KMS-11 (cell line): ENCODE measurements around the gene DNAAF9.
"Not testable (repeated sequence)": the region's sequence is repeated elsewhere in the genome, so short reads cannot be mapped to it uniquely, and the experiment has no call there.

ENCODE experiments used
- H2AFZ ChIP-seq: fragments of 200-600 bp; sonication (generic); 2 replicates; pipeline ENCODE4 v1.6.1; 2016; ENCODE audit warnings: antibody characterized with exemption, mixed run types, low read depth
- H3K27ac ChIP-seq: fragments of 200-600 bp; sonication (generic); 2 replicates; pipeline ENCODE4 v1.6.1; 2016; ENCODE audit warnings: mild to moderate bottlenecking, mixed run types
- H3K27me3 ChIP-seq: fragments of 200-600 bp; sonication (generic); 2 replicates; pipeline ENCODE4 v1.6.1; 2017; ENCODE audit warnings: mild to moderate bottlenecking, low read depth, mixed run types, moderate library complexity; ENCODE audit not compliant: insufficient read depth
- H3K36me3 ChIP-seq: fragments of 200-600 bp; sonication (generic); 2 replicates; pipeline ENCODE4 v1.6.1; 2017; ENCODE audit warnings: mild to moderate bottlenecking, mixed run types; ENCODE audit not compliant: insufficient read depth
- H3K4me1 ChIP-seq: fragments of 200-600 bp; sonication (generic); 2 replicates; pipeline ENCODE4 v1.6.1; 2016; ENCODE audit warnings: mild to moderate bottlenecking, low read depth, mixed run types; ENCODE audit not compliant: poor library complexity, severe bottlenecking
- H3K4me2 ChIP-seq: fragments of 200-600 bp; sonication (generic); 2 replicates; pipeline ENCODE4 v1.7.0; 2016; ENCODE audit warnings: mild to moderate bottlenecking, mixed run types
- H3K4me3 ChIP-seq: fragments of 200-600 bp; sonication (generic); IDR thresholded peaks from 2 replicates; pipeline ENCODE4 v1.6.1; 2017; ENCODE audit warnings: low read depth, low read length, mixed read lengths; ENCODE audit not compliant: insufficient read depth
- H3K79me2 ChIP-seq: fragments of 200-600 bp; sonication (generic); 2 replicates; pipeline ENCODE4 v1.6.1; 2016; ENCODE audit warnings: low read depth, mixed run types; ENCODE audit not compliant: insufficient read depth
- H3K9ac ChIP-seq: fragments of 200-600 bp; sonication (generic); 2 replicates; pipeline ENCODE4 v1.6.1; 2016; ENCODE audit warnings: mild to moderate bottlenecking, mixed run types
- H4K20me1 ChIP-seq: fragments of 200-600 bp; sonication (generic); 2 replicates; pipeline ENCODE4 v1.6.1; 2016; ENCODE audit warnings: mild to moderate bottlenecking, mixed run types; ENCODE audit not compliant: insufficient read depth
- TF ChIP-seq, protein P1 (sequence below): fragments of 200-600 bp; sonication (generic); conservative IDR thresholded peaks from 2 replicates; pipeline ENCODE4 v1.6.1; 2017; ENCODE audit warnings: low read depth, mild to moderate bottlenecking, antibody characterized with exemption, low read length, moderate library complexity, mixed read lengths

Gene DNAAF9

DNA sequence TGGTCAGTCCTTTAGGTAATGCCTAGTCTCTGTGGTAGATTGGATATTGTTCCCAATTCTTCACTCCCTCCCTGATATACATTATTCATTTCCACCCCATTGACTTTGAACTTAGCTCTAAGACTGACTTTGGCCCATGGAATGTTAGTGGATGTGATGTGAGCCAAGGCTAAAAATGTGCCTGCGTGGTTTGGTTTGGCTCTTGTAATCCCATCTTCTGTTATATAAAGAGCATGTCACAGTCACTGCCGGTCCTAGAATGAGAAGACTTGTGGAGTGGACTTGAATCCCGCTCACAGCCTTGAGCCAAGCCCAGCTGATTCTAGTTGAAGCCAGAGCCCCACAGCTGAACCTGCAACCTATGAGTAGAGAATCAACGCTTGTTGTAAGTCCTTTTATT is 23.6 kb upstream of the DNAAF9 start:
- Histone ChIP-seq H3K36me3 (no peaks in the 10 kb centered on the region), H3K4me2 (no peak overlapping the region), H4K20me1 (no peaks in the 10 kb centered on the region), H3K27ac (no peak overlapping the region), H3K79me2 (no peaks in the 10 kb centered on the region), H3K27me3 (no peaks in the 10 kb centered on the region), H3K4me1 (no peaks in the 10 kb centered on the region), H2AFZ (no peak overlapping the region), H3K9ac (no peak overlapping the region), H3K4me3 (no peak overlapping the region)
- TF ChIP-seq, protein P1, sequence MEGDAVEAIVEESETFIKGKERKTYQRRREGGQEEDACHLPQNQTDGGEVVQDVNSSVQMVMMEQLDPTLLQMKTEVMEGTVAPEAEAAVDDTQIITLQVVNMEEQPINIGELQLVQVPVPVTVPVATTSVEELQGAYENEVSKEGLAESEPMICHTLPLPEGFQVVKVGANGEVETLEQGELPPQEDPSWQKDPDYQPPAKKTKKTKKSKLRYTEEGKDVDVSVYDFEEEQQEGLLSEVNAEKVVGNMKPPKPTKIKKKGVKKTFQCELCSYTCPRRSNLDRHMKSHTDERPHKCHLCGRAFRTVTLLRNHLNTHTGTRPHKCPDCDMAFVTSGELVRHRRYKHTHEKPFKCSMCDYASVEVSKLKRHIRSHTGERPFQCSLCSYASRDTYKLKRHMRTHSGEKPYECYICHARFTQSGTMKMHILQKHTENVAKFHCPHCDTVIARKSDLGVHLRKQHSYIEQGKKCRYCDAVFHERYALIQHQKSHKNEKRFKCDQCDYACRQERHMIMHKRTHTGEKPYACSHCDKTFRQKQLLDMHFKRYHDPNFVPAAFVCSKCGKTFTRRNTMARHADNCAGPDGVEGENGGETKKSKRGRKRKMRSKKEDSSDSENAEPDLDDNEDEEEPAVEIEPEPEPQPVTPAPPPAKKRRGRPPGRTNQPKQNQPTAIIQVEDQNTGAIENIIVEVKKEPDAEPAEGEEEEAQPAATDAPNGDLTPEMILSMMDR: no peak

DNA sequence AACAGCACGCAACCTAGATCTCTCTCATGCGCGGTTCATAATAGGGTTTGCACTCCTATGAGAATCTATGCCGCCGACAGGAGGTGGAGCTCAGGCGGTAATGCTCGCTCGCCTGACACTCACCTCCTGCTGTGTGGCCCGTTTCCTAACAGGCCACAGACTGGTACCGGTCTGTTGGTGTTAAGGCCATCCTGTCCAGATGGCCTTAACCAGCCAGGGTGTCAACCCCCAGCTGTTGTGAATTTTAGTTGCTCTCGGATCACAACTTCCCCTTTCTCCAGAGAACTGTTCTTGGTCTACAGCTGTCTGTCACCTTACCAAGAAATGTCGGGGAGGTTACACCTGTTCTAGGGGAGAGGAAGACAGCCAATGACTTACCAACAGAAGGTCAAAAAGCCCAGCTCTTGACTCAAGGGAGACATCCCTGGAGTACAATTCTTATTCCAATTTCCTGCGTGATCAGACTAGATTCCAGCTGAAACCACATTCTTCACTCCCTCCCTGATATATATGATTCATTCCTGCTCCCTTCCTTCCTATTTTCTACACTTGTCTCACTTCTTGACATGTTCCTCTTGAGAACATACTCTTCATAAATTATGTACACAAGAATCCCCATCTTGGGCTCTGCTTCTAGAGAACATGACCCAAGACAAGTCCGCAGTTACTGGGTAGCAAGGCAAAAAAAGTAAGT is 23.1 kb upstream of the DNAAF9 start:
- Histone ChIP-seq H3K79me2 (no peaks in the 10 kb centered on the region), H3K9ac (no peak overlapping the region), H3K27ac (no peak overlapping the region), H4K20me1 (no peaks in the 10 kb centered on the region), H3K36me3 (no peaks in the 10 kb centered on the region), H2AFZ (no peak overlapping the region), H3K4me1 (no peaks in the 10 kb centered on the region), H3K4me3 (no peak overlapping the region), H3K4me2 (no peak overlapping the region), H3K27me3 (no peaks in the 10 kb centered on the region)
- TF ChIP-seq, protein P1: no peak

- H4K20me1 ChIP-seq, H3K79me2 ChIP-seq, H3K36me3 ChIP-seq, H3K27me3 ChIP-seq, H3K27ac ChIP-seq, H3K4me2 ChIP-seq, H3K4me3 ChIP-seq, H3K9ac ChIP-seq, H3K4me1 ChIP-seq, H2AFZ ChIP-seq: not testable (repeated sequence)
Measured at GRCh38 chr20:3426766-3427165, 19.3 kb upstream of the DNAAF9 start.

DNA sequence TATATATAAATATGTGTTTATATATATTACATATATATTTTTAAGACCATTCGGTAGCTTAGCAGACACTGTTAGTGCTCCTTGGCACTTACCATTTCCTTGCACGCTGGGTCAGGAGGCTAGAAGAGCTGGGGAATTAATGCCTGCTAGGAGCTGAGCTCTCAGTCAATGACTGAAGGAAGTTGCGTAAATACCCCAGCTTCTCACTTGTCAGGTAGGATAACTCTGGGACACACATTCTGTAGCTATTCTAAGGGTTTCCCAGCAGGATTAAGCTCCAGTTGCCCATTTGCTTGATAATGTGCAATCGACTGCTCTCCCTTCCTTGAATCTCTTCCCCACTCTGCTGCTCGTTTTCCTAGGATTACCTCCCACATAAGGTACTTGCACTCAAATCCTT is 15.7 kb upstream of the DNAAF9 start:
- TF ChIP-seq, protein P1: no peak
- no peak overlapping the region for H3K4me3 ChIP-seq
- no peak overlapping the region for H3K9ac ChIP-seq
- H3K4me1 ChIP-seq: peaks cover 15% of the 10 kb centered on the region
- H4K20me1 ChIP-seq: no peaks in the 10 kb centered on the region
- no peaks in the 10 kb centered on the region for H3K27me3 ChIP-seq
- H3K36me3 ChIP-seq: no peaks in the 10 kb centered on the region
- no peak overlapping the region for H2AFZ ChIP-seq
- no peak overlapping the region for H3K4me2 ChIP-seq
- H3K27ac ChIP-seq: no peak overlapping the region
- no peaks in the 10 kb centered on the region for H3K79me2 ChIP-seq

DNA sequence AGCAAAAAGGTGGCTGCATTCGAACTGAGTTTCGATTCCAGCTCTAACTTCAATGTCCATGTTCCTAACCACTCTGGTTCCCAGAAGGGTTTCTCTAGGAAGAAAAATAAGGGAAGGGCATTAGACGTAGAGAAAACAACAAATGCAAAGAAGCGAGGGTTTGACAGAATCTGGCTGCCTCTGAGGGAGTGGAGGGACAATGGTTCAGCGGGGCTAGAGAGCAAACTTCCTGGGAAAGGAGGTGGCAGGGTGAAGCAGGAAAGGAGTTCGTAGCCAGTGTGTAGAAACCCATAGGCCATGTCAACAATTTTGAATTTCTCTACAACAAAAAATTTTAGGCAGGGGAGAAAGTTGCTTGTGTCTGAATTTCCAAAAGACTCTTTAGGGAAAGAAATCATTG is 14.5 kb upstream of the DNAAF9 start:
- H3K36me3 ChIP-seq: no peaks in the 10 kb centered on the region
- peaks cover 15% of the 10 kb centered on the region for H3K4me1 ChIP-seq
- no peaks in the 10 kb centered on the region for H3K27me3 ChIP-seq
- H3K79me2 ChIP-seq: no peaks in the 10 kb centered on the region
- no peak overlapping the region for H3K27ac ChIP-seq
- H3K9ac ChIP-seq: no peak overlapping the region
- no peak overlapping the region for H2AFZ ChIP-seq
- H3K4me3 ChIP-seq: no peak overlapping the region
- no peak overlapping the region for H3K4me2 ChIP-seq
- TF ChIP-seq, protein P1: no peak
- H4K20me1 ChIP-seq: no peaks in the 10 kb centered on the region
